Choroid plexus epithelial cell (primary cell): ENCODE data around the gene CA5B.
"Not testable (repeated sequence)": the region's sequence is repeated elsewhere in the genome, so short reads cannot be mapped to it uniquely, and the experiment has no call there.

ENCODE experiments used
- DNase-seq: peaks from one replicate; pipeline ENCODE4 v3.0.0-alpha.2; 2010; ENCODE audit warnings: low read depth
- H3K4me3 ChIP-seq: 2 replicates; pipeline ENCODE4 v1.5.1; 2011; ENCODE audit warnings: low read depth, mild to moderate bottlenecking, control low read depth, low read length, moderate library complexity
- TF ChIP-seq, protein P1 (sequence below): conservative IDR thresholded peaks from 2 replicates; pipeline ENCODE4 v1.5.1; 2011; ENCODE audit warnings: low read depth, mild to moderate bottlenecking, control low read depth, inconsistent platforms, low read length, moderate library complexity

Gene CA5B

DNA sequence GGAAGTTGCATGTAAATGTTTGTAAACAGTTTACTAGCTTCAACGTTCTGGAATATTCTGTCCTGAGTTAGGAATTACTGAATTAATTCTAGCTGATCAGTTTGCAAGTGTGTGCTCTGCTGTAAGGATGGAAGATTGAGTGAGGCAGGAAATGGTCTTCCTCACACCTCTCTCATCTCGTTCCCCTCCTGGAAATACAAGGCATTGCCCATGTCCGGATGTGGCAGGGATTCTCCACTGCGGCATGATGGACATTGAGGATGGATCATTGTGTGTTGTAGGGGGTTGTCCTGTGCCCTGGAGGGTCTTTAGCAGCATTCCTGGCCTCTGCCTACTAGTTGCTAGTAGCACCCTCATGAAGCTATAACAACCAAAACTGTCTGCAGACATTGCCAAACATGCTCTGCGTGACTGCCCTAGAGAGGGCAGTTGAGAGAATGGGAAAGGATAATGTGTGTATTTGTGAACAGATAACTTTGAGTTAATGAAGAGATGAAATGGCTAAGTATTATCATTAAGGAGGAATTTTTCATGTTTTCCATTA, 12.6 kb downstream of the CA5B start:
- DNase-seq = no peak
- H3K4me3 ChIP-seq = no peak overlapping the region
- TF ChIP-seq, protein P1, sequence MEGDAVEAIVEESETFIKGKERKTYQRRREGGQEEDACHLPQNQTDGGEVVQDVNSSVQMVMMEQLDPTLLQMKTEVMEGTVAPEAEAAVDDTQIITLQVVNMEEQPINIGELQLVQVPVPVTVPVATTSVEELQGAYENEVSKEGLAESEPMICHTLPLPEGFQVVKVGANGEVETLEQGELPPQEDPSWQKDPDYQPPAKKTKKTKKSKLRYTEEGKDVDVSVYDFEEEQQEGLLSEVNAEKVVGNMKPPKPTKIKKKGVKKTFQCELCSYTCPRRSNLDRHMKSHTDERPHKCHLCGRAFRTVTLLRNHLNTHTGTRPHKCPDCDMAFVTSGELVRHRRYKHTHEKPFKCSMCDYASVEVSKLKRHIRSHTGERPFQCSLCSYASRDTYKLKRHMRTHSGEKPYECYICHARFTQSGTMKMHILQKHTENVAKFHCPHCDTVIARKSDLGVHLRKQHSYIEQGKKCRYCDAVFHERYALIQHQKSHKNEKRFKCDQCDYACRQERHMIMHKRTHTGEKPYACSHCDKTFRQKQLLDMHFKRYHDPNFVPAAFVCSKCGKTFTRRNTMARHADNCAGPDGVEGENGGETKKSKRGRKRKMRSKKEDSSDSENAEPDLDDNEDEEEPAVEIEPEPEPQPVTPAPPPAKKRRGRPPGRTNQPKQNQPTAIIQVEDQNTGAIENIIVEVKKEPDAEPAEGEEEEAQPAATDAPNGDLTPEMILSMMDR = no peak

DNA sequence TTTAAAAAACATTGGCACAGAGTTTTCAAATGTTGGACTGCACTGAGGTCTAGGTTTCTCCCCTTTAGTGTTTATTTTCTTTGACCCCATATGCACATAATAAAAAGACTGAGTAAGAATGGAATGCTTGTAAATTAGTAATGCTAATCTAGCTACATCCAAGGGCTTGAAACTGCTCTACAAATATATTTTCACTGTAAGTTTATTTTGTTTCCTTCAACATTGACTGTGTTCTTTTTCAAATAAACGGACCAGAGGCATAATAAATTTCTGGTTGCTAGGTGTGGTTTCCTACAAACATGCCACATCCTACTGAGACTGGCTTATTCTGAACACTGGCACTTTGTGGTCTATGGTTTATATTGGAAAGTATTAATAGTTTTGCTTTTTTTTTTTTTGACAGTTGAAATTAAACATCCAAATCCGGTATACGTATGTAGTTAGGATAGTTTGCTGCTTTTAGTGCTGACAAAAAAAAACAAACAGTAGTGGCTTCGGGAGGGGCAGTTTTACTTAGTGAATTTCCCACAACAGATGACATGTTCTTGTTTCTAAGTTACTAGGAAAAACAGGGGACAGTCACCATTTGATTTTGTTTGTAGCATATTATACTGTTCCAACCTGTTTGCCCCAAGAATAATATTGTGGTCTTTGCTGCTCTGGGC, 13.2 kb downstream of the CA5B start:
- peak; percentile 38 for DNase-seq
- TF ChIP-seq, protein P1 = no peak
- H3K4me3 ChIP-seq = no peak overlapping the region

DNA sequence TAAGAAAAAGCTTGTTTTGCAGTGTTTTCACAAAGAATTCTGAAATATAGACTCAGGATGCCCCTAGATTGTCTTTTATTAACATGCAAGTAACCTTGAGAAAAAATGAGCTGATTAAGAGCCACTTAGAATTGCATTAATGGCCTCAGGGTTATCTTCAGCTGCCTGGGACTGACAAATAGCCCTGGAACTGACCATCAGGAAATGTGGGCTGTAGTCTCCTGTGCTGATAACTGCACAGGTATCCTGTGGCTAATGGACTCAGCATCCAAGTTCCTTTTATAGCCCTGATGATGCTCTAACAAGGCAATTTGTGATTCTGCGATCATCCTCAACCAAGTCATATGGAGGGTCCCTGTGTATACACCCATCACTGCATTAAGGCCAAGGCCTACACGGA, 17.0 kb downstream of the CA5B start:
- TF ChIP-seq, protein P1 = no peak
- no peak overlapping the region for H3K4me3 ChIP-seq
- no peak for DNase-seq

DNA sequence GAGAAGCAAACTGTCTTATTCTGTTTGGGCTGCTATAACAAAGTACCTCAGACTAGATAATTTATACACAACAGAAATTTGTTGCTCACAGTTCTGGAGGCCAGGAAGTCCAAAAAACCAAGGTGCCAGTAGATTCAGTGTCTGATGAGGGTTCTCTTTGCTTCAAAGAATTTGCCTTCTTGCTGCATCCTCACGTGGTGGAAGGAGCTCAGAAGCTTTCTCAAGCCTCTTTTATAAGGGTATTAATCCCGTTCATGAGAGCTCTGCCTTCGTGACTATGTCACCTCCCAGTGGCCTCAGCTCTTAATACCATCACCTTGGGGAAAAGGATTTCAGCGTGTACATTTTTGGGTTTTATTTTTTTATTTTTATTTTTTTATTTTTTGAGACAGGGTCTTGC, 20.1 kb downstream of the CA5B start:
- DNase-seq = no peak
- no peak overlapping the region for H3K4me3 ChIP-seq
- TF ChIP-seq, protein P1 = no peak

DNA sequence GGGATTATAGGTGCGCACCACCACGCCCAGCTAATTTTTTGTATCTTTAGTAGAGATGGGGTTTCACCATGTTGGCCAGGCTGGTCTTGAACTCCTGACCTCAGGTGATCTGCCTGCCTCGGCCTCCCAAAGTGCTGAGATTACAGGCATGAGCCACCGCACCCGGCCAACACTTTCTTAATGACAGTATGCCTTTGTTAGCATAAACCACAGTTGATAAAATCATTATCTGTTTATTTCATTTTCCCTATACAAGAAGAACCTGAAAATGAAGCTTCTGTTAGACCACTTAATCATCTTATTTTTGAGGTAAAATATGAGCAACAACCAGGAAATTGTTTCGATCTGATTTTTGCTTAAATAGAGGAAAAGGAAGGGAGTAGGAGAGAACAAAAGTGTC, 21.8 kb downstream of the CA5B start:
- not testable (repeated sequence) for DNase-seq, H3K4me3 ChIP-seq

DNA sequence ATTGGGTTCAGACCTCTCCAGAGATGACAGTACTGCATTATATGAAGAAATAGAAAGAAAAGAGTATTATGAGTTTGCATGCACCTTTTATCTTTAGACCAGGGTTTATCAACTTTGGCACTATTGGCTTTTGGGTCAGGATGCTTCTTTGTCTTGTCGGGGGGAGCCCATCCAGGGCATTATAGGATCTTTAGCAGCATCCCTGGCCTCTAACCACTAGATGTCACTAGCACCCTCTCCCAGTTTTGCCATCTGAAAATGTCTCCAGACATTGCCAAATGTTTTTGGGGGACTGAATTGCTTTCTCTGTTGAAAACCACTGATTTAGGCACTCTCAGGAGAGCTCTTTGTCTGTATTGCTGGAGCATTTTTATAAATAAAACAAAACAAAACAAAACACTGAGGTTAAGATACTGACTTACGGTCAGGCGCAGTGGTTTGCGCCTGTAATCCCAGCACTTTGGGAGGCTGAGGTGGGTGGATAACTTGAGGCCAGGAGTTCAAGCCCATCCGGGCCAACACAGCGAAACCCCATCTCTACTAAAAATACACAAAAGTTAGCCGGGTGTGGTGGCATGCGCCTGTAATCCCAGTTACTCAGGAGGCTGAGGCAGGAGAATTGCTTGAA, 23.6 kb downstream of the CA5B start:
- peak; percentile 52 for DNase-seq
- TF ChIP-seq, protein P1 = peak; percentile 76
- H3K4me3 ChIP-seq = no peak overlapping the region

DNA sequence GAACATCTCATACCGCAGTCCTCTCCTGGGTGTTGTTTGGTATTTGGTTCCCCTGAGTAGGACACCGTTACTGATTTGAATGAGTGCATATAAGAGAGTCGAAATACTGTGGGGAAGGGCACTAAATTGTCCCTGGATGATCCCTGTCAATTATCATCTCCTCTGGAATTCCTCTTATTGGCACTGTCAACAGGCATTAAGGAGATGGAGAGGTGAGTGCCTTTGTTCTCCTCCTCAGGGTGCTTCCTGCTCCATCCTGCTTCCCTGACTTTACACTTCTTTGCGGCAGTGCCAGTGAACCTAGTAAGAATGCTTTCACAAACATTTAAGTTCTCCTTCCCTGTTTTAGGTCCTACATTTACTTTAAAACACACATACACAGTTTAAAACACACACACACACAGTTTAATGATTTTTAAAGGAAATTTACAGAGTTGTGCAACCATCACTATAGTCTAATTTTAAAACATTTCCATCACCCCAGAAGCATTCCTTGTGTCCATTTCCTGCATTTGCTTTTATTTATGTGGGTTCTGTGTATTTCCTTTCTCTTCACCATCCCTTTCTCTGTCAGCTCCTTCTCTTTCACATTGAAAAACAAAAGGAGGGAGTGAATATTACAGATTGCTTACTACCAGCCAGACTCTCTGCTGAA, 31.4 kb downstream of the CA5B start:
- TF ChIP-seq, protein P1 = no peak
- DNase-seq = peak; percentile 16

More for the DNA sequence above, 31.4 kb downstream of the CA5B start:
- no peak overlapping the region for H3K4me3 ChIP-seq
